Dedifferentiated amniotic fluid mesenchymal stem cell (primary cell): Measurements from ENCODE around the gene CLBA1.
A peak's percentile ranks its signal among the peaks of the same experiment; 100 is the strongest.

Source experiments
- DNase-seq: peaks from one replicate; pipeline ENCODE4 v3.0.0-alpha.2; 2016; ENCODE audit errors: extremely low spot score

CLBA1 gene

GRCh38 chr14:105005329-105005928 is 19.8 kb downstream of the CLBA1 start:
- no peak for DNase-seq

- DNase-seq: no peak
Observed at GRCh38 chr14:105005929-105006830, 20.6 kb downstream of the CLBA1 start.

GRCh38 chr14:105006831-105007592 is 21.4 kb downstream of the CLBA1 start:
- DNase-seq: no peak

DNA sequence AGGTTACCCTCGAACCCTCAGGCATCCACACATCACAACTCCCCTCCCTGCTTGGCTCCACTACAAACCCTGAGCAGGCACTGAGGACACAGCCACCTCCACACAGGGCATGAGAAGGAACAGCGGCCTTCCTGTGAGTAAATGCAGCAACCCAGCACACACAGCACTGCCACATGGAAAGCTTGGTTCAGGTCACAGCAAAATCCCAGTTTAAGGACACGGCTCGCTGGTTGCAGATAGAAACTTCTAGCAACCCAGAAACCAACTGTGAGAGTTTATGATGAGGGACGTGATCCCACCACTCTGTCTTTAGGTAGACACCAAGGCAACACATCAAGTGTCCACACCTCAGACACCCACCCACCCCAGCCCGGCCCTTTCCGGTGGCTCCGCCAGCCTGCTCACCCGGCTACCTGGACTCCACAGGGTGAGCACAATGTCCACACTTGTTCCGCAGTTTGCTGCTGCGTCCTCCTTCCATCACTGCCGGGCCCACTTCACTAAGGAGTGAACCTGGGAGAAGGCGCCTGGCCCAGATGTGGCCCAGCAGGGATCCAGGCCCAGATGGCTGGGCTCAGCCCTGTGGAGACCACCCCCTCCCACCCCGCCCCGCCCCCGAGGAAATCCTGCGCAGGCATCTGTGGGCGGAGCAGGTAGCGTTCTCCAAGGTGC is 22.1 kb downstream of the CLBA1 start:
- no peak for DNase-seq

GRCh38 chr14:105010106-105010505 is 24.5 kb downstream of the CLBA1 start:
- no peak for DNase-seq

GRCh38 chr14:105010891-105011291 is 25.3 kb downstream of the CLBA1 start:
- no peak for DNase-seq

DNA sequence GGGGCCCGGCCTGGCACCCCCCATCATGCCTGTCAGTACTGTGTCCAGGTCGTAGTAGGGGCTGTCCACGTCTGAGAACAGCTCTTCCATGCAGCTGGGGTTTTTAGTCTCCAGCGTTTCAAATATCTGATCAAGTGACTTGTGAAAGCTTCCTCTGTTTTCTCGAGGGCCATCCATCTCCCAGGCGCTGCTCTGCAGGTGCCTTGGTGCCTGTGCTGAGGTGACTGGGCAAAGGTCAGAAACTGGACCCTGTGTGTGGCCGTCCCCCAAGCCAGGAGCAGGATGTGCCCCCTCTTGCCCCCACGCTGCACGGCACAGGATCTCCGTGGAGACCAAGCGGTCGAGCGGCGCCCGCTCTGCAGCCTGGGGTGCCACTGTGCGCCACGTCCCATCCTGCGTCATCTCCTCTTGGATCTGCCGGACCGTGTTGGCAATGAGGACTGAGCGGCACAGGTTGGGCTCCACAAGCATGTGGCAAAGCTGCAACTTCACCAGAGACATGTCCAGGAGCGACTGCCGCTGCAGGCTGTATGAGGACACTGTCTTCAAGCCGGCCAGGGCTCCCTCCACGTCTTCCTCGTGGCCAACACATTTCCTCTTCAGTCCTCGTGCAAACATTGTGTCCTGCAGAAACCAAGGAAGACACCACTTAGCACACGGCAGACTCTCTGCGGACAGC is 25.9 kb downstream of the CLBA1 start:
- no peak for DNase-seq

- no peak for DNase-seq
Observed at GRCh38 chr14:105012171-105012985, 26.8 kb downstream of the CLBA1 start.

DNA sequence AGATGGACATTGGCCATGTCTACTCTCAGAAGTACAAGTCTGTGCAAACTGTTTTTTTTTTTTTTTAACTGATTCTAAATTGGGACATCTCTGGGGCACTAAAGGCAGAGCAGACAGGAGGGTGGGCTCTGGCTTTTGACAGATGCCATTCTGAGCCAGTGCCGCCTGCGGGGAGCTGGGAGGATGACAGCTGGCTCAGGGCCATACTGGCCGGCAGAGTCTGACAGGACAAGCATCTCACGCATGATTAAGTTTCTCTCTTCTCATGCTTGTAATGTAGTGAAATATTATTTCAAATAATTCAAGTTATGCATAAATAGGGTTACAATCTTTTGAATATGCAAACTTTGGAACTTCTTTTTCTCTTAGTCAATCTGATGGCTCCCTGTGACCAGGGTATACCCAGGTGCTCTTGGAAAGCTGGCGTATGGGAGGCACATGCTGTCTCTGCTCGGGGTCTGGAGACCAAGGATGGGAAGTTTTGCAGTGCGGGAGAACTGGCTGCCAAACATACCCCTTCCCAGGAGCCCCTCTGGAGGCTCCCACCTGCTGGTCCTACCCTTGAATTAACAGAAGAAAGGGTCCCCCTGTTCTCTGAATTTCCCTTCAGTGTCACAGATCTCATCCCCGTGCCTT is 27.7 kb downstream of the CLBA1 start:
- DNase-seq: no peak

- DNase-seq: no peak
Observed at GRCh38 chr14:105014032-105014431, 28.4 kb downstream of the CLBA1 start.

- no peak for DNase-seq
Observed at GRCh38 chr14:105014631-105015030, 29.0 kb downstream of the CLBA1 start.

- no peak for DNase-seq
Observed at GRCh38 chr14:105015242-105015641, 29.7 kb downstream of the CLBA1 start.

- no peak for DNase-seq
Observed at GRCh38 chr14:105015905-105016304, 30.3 kb downstream of the CLBA1 start.

DNA sequence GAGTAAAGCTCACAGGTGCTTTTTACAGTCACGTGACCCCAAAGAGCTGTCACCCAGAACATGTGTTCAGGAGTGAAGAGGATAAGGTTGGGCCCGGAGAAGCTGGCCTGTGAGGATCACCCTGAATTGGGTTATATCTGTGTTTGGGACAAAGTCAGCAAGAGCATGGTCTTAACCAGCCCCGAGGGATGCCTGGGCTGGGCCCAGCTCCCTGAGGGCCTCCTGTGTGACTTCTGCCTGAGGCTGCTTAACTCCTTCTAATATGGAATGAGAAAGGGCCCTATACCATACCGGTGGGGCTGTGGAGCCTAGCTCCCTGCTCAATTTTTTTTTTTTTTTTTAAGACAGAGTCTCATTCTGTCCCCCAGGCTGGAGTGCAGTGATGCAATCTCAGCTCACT is 32.8 kb downstream of the CLBA1 start:
- DNase-seq: no peak

- DNase-seq: no peak
Observed at GRCh38 chr14:105019861-105020814, 34.5 kb downstream of the CLBA1 start.

DNA sequence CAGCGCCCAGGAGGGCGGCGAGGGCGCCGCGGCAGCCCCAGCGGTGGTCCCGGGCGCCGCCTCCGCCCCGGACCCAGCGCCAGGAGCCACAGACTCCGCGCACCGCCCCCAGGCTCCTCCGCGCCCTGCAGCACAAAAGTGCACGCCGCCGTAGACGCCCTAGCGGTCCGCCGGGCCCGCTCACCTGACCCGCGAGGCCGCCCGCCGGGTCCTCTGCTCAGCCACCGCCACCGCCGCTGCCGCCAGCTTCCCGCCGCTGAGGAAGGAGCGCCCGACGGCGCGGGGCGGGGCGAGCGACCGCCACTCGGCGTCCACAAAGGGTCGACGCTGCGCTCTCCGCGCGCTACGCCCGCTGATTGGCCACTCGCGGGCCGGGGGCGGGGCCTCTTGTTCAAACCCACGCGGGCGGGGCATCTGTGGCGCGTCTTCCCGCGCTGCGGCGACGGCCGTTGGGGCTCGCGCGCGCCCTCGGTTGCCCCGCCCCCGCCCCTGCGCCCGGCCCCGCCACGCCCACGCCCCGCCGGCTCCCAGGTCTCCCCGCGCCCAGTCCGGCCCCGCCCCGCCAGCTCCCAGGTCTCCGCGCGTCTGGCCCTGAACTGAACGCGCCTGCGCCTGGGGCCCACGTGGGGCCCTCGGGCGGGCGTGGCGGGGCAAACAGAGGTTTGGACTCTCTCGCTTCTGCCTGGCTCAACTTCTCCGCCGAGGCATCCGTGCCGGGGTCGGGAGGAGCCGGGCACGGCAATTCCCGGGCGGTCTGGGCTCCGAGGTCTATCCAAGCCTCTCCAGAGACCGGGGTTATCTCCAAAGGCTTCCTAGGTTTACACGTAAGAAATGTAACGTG is 35.4 kb downstream of the CLBA1 start, which contains the start of gene CDCA4:
TSS of gene CDCA4 (minus strand) at position 269 of the 841 bp plus-strand sequence. CDS start 9,154 bp downstream, outside the sequence.
- DNase-seq: peak; percentile 96

DNA sequence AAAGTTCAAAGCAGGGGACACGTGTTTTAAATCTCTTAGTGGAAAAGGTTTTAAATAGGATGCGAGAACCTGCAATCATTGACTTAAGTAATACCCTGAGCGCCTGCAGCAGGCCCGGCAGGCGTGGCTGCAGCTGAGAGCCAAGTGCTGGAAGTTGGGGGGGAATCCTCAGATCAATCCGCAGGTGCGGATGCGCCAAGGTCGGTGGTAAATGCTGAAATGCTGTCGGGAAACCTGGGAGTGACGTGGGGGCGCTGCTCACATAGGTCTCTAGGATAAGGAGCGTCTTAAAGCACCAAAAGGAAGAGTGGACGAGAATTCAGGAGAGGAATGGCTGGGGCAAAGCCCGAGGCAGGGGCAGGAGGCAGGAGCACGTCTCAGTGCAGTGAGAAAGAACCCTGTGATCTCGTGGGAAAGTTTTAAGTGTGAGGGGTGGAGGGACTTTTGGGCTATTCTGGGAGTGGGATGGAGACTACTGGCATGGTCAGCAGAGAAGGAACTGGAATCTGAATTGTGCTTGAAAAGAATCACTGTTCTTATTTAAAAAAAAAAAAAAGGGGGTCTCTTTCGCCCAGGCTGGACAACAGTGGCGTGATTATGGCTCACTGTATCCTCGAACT is 36.2 kb downstream of the CLBA1 start:
- no peak for DNase-seq
